Measurements from ENCODE around the gene RBM19. TPM values are rescaled to one million over a fixed set of nuclear protein-coding genes. Genes with fewer than 3 reads are reported as not detected.
A peak's percentile ranks its signal among the peaks of the same experiment; 100 is the strongest.

Gene RBM19
- total and polyA plus RNA-seq, 11 donors, result 12.7 to 27.1 (median 17.4) TPM

GRCh38 chr12:113852264-113852663 is 113.9 kb downstream of the RBM19 start:
- Histone ChIP-seq H3K4me3 (no peak overlapping the region), H3K36me3 (peaks cover 0 to 20% (median 3%) of the 10 kb centered on the region in 9 donors), H3K9me3 (no peaks in the 10 kb centered on the region), H3K4me1 (peaks cover 0 to 43% (median 15%) of the 10 kb centered on the region in 12 donors), H3K27me3 (no peaks in the 10 kb centered on the region), H3K27ac (no peak overlapping the region)
- intact Hi-C loops (cut with DNase I), result no loop called here
- DNase-seq (no peak), ATAC-seq (no peak)
- WGBS, 4 donors, result 84 to 89% (median 87%) methylated on average over 5 of the region's 5 CpGs
- TF ChIP-seq POLR2A (IDR thresholded peaks at IDR 0.05), result no peak
- TF ChIP-seq CTCF (IDR thresholded peaks at IDR 0.05), result no peak

GRCh38 chr12:113850309-113851056 is 115.6 kb downstream of the RBM19 start:
- WGBS, 4 donors, result 63 to 76% (median 65%) methylated on average over 7 to 8 of the region's 8 CpGs

GRCh38 chr12:113847856-113848255 is 118.3 kb downstream of the RBM19 start:
- WGBS, 4 donors, result 87 to 93% (median 92%) methylated on average over 3 of the region's 3 CpGs
- peaks cover 0 to 30% (median 11%) of the 10 kb centered on the region in 12 donors for H3K4me1 ChIP-seq

More at GRCh38 chr12:113850309-113851056, 115.6 kb downstream of the RBM19 start:
- Histone ChIP-seq H3K4me3 (no peak overlapping the region), H3K27ac (peak overlapping the region in 10 of 12 donors; percentile 11 to 73 (median 58)), H3K27me3 (no peaks in the 10 kb centered on the region), H3K9me3 (no peaks in the 10 kb centered on the region), H3K36me3 (peaks cover 0 to 11% (median 0%) of the 10 kb centered on the region in 9 donors), H3K4me1 (peaks cover 0 to 41% (median 13%) of the 10 kb centered on the region in 12 donors)
- DNase-seq (peak; percentile 59 to 92 (median 80)), ATAC-seq (peak; percentile 68 to 89 (median 82))
- TF ChIP-seq POLR2A (IDR thresholded peaks at IDR 0.05) (no peak), CTCF (IDR thresholded peaks at IDR 0.05) (no peak)
- intact Hi-C loops (cut with DNase I), result no loop called here

More at GRCh38 chr12:113847856-113848255, 118.3 kb downstream of the RBM19 start:
- DNase-seq (no peak), ATAC-seq (no peak)
- Histone ChIP-seq H3K27me3 (no peaks in the 10 kb centered on the region), H3K36me3 (peaks cover 0 to 25% (median 0%) of the 10 kb centered on the region in 9 donors), H3K9me3 (no peaks in the 10 kb centered on the region), H3K4me3 (no peak overlapping the region), H3K27ac (no peak overlapping the region)
- TF ChIP-seq CTCF (IDR thresholded peaks at IDR 0.05) (no peak), POLR2A (IDR thresholded peaks at IDR 0.05) (no peak)
- intact Hi-C loops (cut with DNase I), result no loop called here

Data from heart left ventricle (tissue), 16 donors.